ENCODE data around the gene CCDC39. TPM values are rescaled to one million over a fixed set of nuclear protein-coding genes. Genes with fewer than 3 reads are reported as not detected.

Gene CCDC39
- polyA plus RNA-seq, 1 donor (not counting 4 experiments of a cell fraction or from before 2014, with no cell fraction given): not detected

DNA sequence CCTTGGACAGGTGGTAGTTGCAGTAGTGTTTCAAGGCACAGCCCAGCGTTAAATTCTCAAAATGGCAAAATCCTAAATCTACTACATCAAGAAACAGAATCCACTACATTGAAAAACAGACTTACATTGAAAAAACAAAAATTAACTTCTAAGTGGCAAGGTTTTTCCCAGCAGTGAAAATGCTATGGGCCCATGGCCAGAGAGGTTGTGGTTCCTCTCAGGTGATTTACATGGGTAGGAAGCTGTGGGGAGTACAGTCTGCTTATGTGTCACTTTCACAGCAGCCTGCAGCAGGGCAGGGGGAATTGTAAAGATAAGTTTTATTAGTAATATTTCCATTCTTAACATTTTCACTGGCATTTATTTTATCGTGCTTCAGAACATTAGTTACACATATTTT, 52.4 kb downstream of the CCDC39 start:
- FAIRE-seq: no peak
- no peaks in the 10 kb centered on the region for H3K36me3 ChIP-seq (ENCODE audit: control insufficient read depth in 2 of 2, extremely low read depth in 1 of 2, insufficient read depth in 2 of 2, low read length in 2 of 2)
- H3K79me2 ChIP-seq (ENCODE audit: control insufficient read depth, insufficient read depth, low read length): no peaks in the 10 kb centered on the region
- no peak overlapping the region for H3K4me2 ChIP-seq (ENCODE audit: control insufficient read depth, extremely low read depth, insufficient read depth, low read depth, low read length)
- DNase-seq (ENCODE audit: low read depth, low spot score): no peak
- H3K27ac ChIP-seq (ENCODE audit: control insufficient read depth, insufficient read depth, low read length): no peak overlapping the region
- H3K4me1 ChIP-seq (ENCODE audit: control insufficient read depth, extremely low read depth, insufficient read depth, low read length): peaks cover 6% of the 10 kb centered on the region
- dilution Hi-C loops (cut with MboI; ENCODE audit: extremely low pct_ligation_motif_present, low sequenced_read_pairs): no loop called here
- H2AFZ ChIP-seq (ENCODE audit: control insufficient read depth, low read length): no peak overlapping the region
- no peak overlapping the region for H3K4me3 ChIP-seq (ENCODE audit: control insufficient read depth in 2 of 3, extremely low read depth in 1 of 3, insufficient read depth in 2 of 3, low read depth in 1 of 3, low read length in 3 of 3)
- no peaks in the 10 kb centered on the region for H3K27me3 ChIP-seq (ENCODE audit: control insufficient read depth, extremely low read depth, insufficient read depth, low read length)
- H3K9ac ChIP-seq (ENCODE audit: control insufficient read depth, extremely low read depth, insufficient read depth, low read length): no peak overlapping the region
- no peaks in the 10 kb centered on the region for H3K9me3 ChIP-seq (ENCODE audit: control insufficient read depth, low read depth, low read length)
- TF ChIP-seq EZH2 (IDR thresholded peaks at IDR 0.05; ENCODE audit: low read length): no peak
- TF ChIP-seq, protein P1, sequence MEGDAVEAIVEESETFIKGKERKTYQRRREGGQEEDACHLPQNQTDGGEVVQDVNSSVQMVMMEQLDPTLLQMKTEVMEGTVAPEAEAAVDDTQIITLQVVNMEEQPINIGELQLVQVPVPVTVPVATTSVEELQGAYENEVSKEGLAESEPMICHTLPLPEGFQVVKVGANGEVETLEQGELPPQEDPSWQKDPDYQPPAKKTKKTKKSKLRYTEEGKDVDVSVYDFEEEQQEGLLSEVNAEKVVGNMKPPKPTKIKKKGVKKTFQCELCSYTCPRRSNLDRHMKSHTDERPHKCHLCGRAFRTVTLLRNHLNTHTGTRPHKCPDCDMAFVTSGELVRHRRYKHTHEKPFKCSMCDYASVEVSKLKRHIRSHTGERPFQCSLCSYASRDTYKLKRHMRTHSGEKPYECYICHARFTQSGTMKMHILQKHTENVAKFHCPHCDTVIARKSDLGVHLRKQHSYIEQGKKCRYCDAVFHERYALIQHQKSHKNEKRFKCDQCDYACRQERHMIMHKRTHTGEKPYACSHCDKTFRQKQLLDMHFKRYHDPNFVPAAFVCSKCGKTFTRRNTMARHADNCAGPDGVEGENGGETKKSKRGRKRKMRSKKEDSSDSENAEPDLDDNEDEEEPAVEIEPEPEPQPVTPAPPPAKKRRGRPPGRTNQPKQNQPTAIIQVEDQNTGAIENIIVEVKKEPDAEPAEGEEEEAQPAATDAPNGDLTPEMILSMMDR (optimal IDR thresholded peaks at IDR 0.05 in 1 of 3, IDR thresholded peaks at IDR 0.05 in 1 of 3, conservative IDR thresholded peaks at IDR 0.05 in 1 of 3; ENCODE audit: extremely low read depth in 1 of 3, insufficient read depth in 2 of 3, low read length in 3 of 3): no peak
- H4K20me1 ChIP-seq (ENCODE audit: control insufficient read depth, extremely low read depth, insufficient read depth, low read length): no peaks in the 10 kb centered on the region
- H3K9me1 ChIP-seq (ENCODE audit: control insufficient read depth, extremely low read depth, insufficient read depth, low read length): no peaks in the 10 kb centered on the region

DNA sequence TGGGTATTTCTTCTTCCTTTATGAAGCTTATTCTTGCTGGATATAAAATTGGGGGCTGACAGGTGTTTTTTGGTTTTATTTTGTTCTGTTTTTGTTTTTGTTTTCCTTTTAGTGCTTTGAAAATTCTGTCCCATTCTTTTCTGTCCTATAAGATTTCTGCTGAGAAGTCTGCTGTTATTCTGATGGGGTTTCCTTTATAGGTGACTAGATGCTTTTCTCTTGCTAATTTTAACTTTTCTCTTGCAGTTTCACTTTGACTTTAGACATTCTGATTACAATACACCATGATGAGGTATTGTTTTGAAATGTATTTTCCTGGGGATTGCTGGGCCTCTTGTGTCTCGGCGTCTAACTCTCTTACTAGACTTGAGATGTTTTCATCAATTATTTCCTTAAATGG, 54.6 kb downstream of the CCDC39 start:
- dilution Hi-C loops (cut with MboI; ENCODE audit: extremely low pct_ligation_motif_present, low sequenced_read_pairs): no loop called here
- no peaks in the 10 kb centered on the region for H3K9me3 ChIP-seq (ENCODE audit: control insufficient read depth, low read depth, low read length)
- FAIRE-seq (no peak), DNase-seq (ENCODE audit: low read depth, low spot score) (no peak)
- peaks cover 0 to 1% of the 10 kb centered on the region in 2 experiments for H3K36me3 ChIP-seq (ENCODE audit: control insufficient read depth in 2 of 2, extremely low read depth in 1 of 2, insufficient read depth in 2 of 2, low read length in 2 of 2)
- H3K4me3 ChIP-seq (ENCODE audit: control insufficient read depth in 2 of 3, extremely low read depth in 1 of 3, insufficient read depth in 2 of 3, low read depth in 1 of 3, low read length in 3 of 3): no peak overlapping the region
- H3K27ac ChIP-seq (ENCODE audit: control insufficient read depth, insufficient read depth, low read length): no peak overlapping the region
- TF ChIP-seq, protein P1 (optimal IDR thresholded peaks at IDR 0.05 in 1 of 3, IDR thresholded peaks at IDR 0.05 in 1 of 3, conservative IDR thresholded peaks at IDR 0.05 in 1 of 3; ENCODE audit: extremely low read depth in 1 of 3, insufficient read depth in 2 of 3, low read length in 3 of 3): no peak
- no peak for TF ChIP-seq EZH2 (IDR thresholded peaks at IDR 0.05; ENCODE audit: low read length)
- no peaks in the 10 kb centered on the region for H3K27me3 ChIP-seq (ENCODE audit: control insufficient read depth, extremely low read depth, insufficient read depth, low read length)
- H3K9me1 ChIP-seq (ENCODE audit: control insufficient read depth, extremely low read depth, insufficient read depth, low read length): no peaks in the 10 kb centered on the region
- H3K4me2 ChIP-seq (ENCODE audit: control insufficient read depth, extremely low read depth, insufficient read depth, low read depth, low read length): no peak overlapping the region
- H3K9ac ChIP-seq (ENCODE audit: control insufficient read depth, extremely low read depth, insufficient read depth, low read length): no peak overlapping the region
- no peak overlapping the region for H2AFZ ChIP-seq (ENCODE audit: control insufficient read depth, low read length)
- H3K79me2 ChIP-seq (ENCODE audit: control insufficient read depth, insufficient read depth, low read length): no peaks in the 10 kb centered on the region
- no peaks in the 10 kb centered on the region for H3K4me1 ChIP-seq (ENCODE audit: control insufficient read depth, extremely low read depth, insufficient read depth, low read length)
- no peaks in the 10 kb centered on the region for H4K20me1 ChIP-seq (ENCODE audit: control insufficient read depth, extremely low read depth, insufficient read depth, low read length)

Measured in keratinocyte (primary cell).